D721Med (cell line): ENCODE data around the gene VWA8.

Experiments
- DNase-seq: peaks from one replicate; pipeline ENCODE4 v3.0.0; 2011; ENCODE audit warnings: low spot score; ENCODE audit not compliant: insufficient read length
- FAIRE-seq: peaks from 2 replicates; lab custom pipeline; 2011; peaks lifted over from hg19 to GRCh38; lab: Jason Lieb, UNC
- TF ChIP-seq, protein P1 (sequence below): IDR thresholded peaks from 2 replicates; pipeline ENCODE4 v1.5.1; 2012; ENCODE audit warnings: mild to moderate bottlenecking, control low read depth; ENCODE audit not compliant: insufficient read depth; ENCODE audit errors: missing control alignments

VWA8 gene

DNA sequence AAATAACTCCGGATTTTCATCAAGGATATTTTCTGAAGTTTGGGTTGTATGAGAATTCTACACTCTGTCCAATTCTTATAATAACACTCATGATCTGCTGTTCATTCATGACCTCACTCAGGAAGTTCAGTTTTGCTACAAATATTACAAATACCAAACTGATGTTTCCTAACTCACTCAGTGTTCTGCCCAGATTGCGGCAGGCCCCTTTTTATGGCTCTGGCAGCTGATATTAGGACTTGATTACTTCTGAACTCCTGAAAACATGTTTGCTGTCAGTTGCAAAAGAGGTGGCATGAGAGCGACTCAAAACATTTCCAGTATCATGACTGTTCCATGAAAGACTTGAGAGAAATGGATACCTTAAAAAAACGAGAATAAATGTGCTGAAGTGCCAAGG is 315.6 kb downstream of the VWA8 start:
- no peak for FAIRE-seq
- TF ChIP-seq, protein P1, sequence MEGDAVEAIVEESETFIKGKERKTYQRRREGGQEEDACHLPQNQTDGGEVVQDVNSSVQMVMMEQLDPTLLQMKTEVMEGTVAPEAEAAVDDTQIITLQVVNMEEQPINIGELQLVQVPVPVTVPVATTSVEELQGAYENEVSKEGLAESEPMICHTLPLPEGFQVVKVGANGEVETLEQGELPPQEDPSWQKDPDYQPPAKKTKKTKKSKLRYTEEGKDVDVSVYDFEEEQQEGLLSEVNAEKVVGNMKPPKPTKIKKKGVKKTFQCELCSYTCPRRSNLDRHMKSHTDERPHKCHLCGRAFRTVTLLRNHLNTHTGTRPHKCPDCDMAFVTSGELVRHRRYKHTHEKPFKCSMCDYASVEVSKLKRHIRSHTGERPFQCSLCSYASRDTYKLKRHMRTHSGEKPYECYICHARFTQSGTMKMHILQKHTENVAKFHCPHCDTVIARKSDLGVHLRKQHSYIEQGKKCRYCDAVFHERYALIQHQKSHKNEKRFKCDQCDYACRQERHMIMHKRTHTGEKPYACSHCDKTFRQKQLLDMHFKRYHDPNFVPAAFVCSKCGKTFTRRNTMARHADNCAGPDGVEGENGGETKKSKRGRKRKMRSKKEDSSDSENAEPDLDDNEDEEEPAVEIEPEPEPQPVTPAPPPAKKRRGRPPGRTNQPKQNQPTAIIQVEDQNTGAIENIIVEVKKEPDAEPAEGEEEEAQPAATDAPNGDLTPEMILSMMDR, result no peak
- DNase-seq, result no peak

DNA sequence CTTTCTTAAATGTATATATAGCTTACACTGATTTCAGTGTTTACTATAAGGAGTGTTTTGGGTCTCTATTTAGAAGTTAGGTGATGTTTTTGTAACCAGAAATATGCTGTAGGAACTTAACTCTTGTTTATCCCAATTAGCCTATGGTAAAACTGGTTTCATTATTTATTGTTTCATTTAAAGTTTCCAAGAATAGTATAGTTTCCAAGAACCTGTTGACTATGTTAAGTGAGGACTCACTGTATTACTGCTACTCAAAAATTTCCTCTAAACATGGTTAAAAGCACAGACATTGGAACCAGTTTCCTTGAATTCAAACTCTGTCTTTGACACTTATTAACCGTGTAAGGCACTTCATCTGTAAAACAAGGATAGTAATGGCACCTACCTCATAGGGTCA is 316.2 kb downstream of the VWA8 start:
- FAIRE-seq, result no peak
- no peak for DNase-seq
- TF ChIP-seq, protein P1, result no peak

GRCh38 chr13:41643507-41643906 is 317.4 kb downstream of the VWA8 start:
- TF ChIP-seq, protein P1, result no peak
- DNase-seq (no peak), FAIRE-seq (no peak)

- DNase-seq (no peak), FAIRE-seq (no peak)
- TF ChIP-seq, protein P1, result no peak
These were observed 318.9 kb downstream of the VWA8 start for GRCh38 chr13:41641961-41642360.

DNA sequence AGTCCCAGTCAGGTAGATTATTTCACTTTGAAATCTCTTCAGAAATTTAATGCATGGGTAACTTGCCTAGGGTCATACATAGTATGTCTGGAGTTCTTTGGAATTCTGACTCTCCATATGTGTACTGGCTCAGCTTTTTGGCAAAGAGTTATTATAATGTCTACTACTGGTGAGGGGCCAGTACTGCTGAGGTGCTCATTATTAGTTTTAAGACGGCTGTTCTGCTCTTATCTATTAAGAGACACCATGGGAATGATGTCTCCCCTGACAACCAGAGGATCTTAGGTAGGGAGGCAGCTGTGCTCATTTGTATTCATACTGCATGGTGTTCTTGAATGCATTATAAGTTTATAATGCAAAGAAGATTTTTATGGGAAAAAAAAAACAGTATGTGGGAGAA is 319.5 kb downstream of the VWA8 start:
- no peak for FAIRE-seq
- TF ChIP-seq, protein P1, result no peak

DNA sequence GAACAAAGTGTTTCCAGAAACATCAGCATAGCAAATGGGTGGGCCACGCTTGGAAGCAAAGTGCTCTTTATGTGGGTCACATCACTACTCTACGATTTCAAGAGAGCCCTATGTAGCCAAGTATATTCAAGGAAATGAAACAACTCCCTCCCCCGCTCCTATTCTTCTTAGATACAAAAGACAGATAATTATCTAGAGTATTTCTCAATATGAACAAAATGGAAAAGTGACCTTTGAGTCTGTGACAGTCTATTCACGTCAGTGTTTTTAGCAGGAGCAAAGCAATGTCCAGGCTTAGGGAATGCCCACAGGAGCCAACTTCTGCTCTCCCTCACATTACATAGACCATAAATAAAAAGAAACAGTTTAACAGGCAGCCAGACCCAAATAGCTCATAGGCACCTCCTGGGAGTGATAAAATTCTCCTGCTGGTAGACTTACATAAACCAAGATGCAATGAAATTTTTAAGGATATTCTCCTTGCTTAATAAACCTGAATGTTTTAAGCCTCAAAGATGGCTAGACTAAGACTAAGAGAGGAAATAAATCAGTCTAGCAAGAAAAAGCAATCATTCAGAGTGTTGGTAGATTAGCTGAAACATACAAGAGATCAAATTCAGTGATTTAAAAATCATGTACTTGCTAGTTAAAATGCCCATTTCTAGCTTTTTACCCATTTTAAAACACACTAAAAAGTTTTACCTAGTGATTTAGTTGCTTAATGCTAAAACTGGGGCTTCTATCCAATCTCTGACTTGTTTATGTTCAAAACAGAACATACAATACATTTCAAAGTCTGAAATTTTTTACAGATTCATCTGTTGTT is 320.7 kb downstream of the VWA8 start:
- TF ChIP-seq, protein P1, result no peak
- FAIRE-seq (no peak), DNase-seq (no peak)

More for the DNA sequence above, 319.5 kb downstream of the VWA8 start:
- no peak for DNase-seq

- TF ChIP-seq, protein P1, result no peak
- FAIRE-seq (no peak), DNase-seq (no peak)
These were observed 321.5 kb downstream of the VWA8 start for GRCh38 chr13:41639237-41639904.
